GM18907 (cell line): ENCODE data around the gene FCHSD2.
"Not testable (repeated sequence)": the region's sequence is repeated elsewhere in the genome, so short reads cannot be mapped to it uniquely, and the experiment has no call there.

Experiments
- ATAC-seq: cut with Tn5 transposase; IDR thresholded peaks from one replicate; pipeline ENCODE4 v1.9.1; 2021; ENCODE audit warnings: mild to moderate bottlenecking, moderate library complexity; ENCODE audit not compliant: unreplicated experiment

Gene FCHSD2

GRCh38 chr11:73072935-73073481 lies 69.1 kb downstream of the FCHSD2 start:
- peak; percentile 58 for ATAC-seq

- no peak for ATAC-seq
Observed at GRCh38 chr11:73070653-73071052, 71.5 kb downstream of the FCHSD2 start.

- ATAC-seq, result not testable (repeated sequence)
Observed at GRCh38 chr11:73061857-73062424, 80.2 kb downstream of the FCHSD2 start.

DNA sequence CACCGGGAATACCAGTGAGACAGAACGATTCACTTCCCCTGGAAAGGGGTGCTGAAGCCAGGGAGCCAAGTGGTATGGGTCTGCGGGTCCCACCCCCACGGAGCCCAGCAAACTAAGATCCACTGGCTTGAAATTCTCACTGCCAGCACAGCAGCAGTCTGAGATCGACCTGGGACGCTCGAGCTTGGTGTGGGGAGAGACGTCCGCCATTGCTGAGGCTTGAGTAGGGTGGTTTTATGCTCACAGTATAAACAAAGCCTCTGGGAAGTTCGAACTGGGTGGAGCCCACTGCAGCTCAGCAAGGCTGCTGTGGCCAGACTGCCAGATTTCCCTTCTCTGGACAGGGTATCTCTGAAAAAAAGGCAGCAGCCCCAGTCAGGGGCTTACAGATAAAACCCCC lies 80.7 kb downstream of the FCHSD2 start:
- not testable (repeated sequence) for ATAC-seq

DNA sequence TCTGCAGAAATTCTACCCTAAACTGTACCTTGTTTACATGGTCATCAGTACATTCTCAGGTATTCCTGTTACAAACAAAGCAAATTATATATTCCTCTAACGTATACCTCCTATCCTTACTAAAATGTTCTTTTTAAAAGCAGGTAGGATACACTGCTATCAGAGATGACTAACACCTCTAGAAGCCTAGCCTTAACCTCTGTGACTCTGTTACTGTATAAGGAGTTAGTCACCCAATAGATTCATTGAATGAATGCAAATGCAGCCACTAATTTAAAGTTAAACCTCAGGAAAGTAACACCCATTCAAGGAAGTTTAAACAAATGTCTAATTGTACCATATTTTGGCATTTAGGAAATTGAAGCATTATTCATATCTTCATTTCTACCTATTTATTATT lies 82.2 kb downstream of the FCHSD2 start:
- no peak for ATAC-seq

DNA sequence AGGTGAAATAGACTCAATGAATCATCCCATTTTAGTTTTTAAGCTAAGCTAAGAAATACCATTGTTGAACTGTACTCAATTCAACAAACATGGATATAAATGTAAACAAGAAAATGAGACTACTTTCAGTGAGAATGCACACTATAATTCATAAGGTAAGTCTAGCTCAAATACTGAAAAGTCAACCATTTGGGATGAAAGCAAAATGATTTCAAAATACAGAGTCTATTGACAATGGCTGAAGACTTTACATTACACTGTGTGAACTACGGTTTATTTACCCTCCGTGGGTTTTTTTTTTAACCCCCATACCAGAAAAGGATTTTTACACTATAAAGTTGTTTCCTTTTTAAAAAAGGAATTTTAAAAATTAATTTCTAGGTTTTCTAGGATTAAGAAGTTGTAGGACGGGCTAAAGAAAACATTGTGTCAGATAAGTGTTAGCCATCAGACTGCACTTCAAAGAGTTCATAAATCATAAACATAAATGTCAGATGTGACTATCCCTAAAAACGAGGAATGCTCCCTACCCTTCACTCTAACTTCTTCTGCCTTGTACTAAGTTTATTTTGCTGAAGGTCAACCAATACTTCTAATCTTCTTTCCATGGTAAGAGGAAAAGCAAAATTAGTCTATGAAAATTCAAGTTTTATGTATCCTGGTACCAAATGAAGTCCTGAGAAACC lies 83.0 kb downstream of the FCHSD2 start:
- ATAC-seq, result no peak

GRCh38 chr11:73055655-73056354 lies 86.3 kb downstream of the FCHSD2 start:
- no peak for ATAC-seq

- no peak for ATAC-seq
Observed at GRCh38 chr11:73055002-73055401, 87.1 kb downstream of the FCHSD2 start.

DNA sequence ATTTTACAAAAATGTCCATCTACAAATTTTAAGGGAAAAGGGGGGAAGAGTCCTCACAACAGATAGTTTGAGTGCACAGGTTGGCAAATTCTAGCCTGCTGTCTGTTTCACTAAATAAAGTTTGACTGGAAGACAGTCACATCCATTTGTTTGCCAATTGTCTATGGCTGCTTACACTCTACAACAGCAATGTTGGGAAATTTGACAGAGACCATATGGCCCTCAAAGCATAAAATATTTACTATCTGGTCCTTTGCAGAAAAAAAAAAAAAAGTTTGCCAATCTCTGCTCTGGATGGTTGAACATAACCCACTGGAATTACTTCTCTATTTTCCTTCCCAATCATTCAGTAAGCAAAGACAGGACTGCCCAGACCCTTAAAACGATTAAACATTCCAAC lies 88.2 kb downstream of the FCHSD2 start:
- ATAC-seq, result no peak

- peak; percentile 4 for ATAC-seq
Observed at GRCh38 chr11:73048446-73048845, 93.7 kb downstream of the FCHSD2 start.

GRCh38 chr11:73047773-73048371 lies 94.2 kb downstream of the FCHSD2 start:
- ATAC-seq, result peak; percentile 74

DNA sequence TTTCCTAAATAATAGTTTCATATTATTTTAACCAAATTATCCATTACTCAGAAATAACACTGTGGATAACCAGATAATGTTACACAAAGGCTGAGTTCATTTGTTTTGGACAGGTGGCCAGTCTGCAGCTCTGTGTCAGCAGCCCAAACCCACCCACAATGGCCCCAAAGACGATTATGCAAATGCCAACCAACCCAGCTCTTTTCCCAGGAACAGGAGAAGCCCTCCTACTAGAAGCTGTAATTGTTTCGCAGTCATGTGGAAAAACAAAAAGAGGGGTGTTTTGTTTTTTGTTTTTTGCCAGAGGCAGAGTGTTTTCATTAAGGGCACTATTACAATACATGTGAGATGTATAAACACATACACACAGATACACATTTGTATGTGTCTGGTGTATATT lies 102.1 kb downstream of the FCHSD2 start:
- no peak for ATAC-seq

DNA sequence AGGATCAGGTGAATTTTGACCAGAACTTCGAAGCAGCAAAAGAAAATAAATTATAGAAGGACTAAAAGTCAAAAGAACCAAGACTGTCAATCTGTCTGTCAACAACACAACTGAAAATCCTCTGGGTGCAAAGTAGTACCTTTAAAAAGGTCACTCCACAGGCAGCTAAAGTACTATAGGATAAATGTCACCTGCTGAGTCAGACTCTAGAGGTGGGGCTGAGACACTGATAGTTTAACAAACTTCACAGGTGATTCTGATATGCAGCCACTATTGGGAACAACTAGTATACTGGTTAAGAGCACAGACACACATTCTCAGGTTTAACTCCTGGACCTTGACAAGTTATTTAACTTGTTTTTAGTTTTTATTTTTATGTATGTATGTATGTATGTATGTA lies 107.3 kb downstream of the FCHSD2 start:
- ATAC-seq, result no peak

- ATAC-seq, result no peak
Observed at GRCh38 chr11:73034331-73034730, 107.8 kb downstream of the FCHSD2 start.

- ATAC-seq, result no peak
Observed at GRCh38 chr11:73030130-73030529, 112.0 kb downstream of the FCHSD2 start.

DNA sequence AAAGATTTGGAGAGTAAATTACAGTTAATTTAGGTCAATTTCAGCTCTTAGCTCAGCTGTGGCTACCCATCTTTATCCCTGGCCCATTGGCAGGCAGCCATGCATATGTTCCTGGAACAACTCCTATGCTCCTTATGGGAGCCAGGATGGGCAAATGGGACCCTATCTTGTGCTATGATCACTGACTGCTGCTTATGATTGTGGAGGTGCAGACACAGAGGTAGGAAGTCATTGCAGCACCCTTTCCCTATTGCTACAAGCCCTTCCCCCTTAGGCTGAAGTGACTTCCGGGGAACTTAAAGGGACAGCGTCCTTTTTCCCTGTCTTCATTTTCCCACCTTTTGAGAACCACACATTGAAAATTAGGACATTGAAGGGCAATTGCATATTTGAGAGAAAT lies 112.7 kb downstream of the FCHSD2 start:
- no peak for ATAC-seq

DNA sequence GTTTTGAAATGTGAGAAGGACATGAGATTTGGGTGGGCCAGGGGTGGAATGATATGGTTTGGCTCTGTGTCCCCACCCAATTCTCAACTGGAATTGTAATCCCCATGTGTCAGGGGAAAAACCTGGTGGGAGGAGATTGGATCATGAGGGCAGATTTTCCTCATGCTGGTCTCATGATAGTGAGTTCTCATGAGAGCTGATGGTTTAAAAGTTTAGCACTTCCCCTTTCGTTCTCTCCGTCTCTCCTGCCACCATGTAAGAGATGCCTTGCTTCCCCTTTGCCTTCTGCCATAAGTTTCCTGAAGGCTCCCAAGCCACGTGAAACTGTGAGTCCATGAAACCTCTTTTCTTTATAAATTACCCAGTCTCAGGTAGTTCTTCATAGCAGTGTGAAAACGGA lies 113.5 kb downstream of the FCHSD2 start:
- no peak for ATAC-seq

DNA sequence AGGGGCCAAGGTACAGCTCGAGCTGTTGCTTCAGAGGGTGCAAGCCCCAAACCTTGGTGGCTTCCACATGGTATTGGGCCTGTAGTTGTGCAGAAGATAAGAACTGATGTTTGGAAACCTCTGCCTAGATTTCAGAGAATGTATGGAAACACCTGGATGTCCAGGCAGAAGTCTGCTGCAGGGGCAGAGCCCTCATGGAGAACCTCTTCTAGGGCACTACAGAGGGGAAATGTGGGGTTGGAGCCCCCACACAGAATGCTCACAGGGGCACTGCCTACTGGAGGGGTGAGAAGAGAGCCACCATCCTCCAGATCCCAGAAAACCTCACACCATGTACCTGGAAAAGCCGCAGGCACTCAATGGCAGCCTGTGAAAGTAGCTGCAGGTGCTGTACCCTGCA lies 114.3 kb downstream of the FCHSD2 start:
- ATAC-seq, result not testable (repeated sequence)

GRCh38 chr11:73024639-73025038 lies 117.5 kb downstream of the FCHSD2 start:
- no peak for ATAC-seq

- no peak for ATAC-seq
Observed at GRCh38 chr11:73019996-73020395, 122.1 kb downstream of the FCHSD2 start.

DNA sequence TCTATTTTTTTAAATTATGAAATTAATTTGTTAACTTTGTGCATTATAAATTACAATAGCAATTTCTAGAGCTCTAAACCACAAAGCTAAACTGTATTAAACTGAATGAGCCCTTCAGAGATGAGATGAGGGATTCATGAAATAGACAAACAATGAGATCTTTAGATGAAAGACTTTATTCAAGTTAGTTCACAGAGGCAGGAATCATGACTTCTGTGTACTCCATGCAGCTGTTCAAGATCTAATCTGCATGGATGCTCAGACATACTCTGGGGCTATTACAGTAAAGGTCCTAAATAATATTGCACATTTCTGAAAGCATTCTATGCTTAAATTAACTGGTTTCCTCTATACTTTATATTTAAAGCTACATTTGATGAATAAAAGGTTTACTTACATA lies 122.7 kb downstream of the FCHSD2 start:
- no peak for ATAC-seq

DNA sequence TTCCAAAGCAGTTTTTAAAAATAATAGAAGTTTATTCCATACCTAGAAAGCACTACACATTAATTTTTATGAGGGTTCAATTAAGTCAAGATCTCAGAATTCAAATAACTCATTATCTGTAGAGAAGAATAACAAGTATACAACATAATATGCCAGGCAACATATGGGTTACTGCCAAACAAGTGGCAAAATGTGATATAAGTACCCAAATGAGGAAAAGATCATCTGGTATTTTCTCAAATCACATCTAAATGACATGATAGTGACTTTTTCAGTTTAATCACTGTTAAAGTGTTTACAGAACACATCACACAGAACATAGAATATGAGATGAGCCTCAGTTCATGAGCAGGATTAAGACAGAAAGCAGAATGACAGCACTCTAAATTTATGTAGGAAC lies 123.3 kb downstream of the FCHSD2 start:
- ATAC-seq, result no peak
